HG02763 (cell line): ENCODE data around the gene BICDL2.
A peak's percentile ranks its signal among the peaks of the same experiment; 100 is the strongest.

Source experiments
- ATAC-seq: cut with Tn5 transposase; IDR thresholded peaks from one replicate; pipeline ENCODE4 v1.9.1; 2021; ENCODE audit warnings: mild to moderate bottlenecking, moderate library complexity; ENCODE audit not compliant: unreplicated experiment

BICDL2 gene

DNA sequence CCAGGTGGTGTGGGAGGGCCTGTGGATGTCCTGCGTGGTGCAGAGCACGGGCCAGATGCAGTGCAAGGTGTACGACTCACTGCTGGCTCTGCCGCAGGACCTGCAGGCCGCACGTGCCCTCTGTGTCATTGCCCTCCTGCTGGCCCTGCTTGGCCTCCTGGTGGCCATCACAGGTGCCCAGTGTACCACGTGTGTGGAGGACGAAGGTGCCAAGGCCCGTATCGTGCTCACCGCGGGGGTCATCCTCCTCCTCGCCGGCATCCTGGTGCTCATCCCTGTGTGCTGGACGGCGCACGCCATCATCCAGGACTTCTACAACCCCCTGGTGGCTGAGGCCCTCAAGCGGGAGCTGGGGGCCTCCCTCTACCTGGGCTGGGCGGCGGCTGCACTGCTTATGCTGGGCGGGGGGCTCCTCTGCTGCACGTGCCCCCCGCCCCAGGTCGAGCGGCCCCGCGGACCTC lies 23.2 kb downstream of the BICDL2 start:
- ATAC-seq = no peak

DNA sequence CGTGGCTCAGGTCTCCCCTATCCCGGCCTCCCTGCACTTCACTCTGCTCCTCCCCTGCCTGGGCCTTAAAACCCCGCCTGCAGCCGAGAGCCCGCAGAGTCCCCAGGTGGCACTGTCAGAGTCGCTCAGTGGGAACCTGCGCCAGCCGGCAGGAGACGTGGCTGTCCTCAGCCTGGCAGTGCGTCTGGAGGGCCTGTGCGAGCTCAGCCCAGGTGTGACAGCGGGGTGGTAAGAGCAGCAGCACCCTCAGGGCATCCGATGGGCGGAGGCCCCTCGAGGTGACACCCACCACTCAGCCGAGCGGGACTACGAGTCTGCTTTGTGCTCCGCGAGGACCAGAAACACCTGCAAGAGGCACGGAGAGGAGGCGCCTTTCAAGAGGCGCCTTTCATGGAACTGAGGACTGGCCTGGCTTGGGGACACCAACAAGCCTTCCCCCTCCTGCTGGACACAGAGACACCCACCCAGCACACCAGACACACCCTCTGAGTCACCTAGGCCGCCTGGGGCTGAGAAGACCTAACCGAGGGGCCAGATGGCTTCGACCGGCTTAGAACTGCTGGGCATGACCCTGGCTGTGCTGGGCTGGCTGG lies 23.8 kb downstream of the BICDL2 start, which contains the start of gene CLDN9:
CLDN9 (plus strand) TSS at position 96 of the 593 bp plus-strand sequence; CDS start at position 536, 440 bp downstream.
- ATAC-seq = no peak

DNA sequence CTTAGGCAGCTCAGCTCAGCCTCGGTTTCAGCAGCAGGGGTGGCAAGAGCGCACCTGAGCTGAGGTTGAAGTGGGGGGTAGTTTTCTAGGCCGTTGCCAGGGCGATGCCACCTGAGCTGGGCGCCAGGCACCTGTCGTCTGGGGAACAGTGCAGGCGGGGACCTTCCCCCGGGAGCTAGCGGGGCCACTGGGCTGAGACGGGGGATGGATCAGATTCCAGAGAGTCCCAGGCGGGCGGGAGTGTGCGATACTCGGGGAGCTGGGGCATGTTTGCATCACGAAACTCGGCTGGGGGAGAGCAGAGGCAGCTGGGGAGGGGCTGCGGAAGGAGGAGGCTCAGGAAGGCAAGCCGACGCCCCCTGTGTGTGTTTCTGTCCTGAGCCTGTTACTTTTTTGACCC lies 24.5 kb downstream of the BICDL2 start:
- no peak for ATAC-seq

DNA sequence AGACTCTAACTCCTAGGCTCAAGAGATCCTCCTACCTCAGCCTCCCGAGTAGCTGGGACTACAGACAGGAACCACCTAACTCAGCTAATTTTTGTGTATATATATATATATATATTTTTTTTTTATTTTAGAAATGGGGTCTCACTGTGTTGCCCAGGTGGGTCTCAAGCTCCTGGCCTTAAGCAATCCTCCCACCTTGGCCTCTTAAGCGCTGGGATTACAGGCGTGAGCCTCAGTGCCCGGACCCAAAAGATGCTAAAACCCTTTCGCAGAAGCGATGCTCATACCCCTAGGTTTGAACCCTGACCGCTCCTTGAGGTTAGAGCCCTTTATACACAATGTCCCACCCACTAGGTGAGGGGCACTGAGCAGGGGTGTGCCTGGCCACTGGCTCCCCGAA lies 26.2 kb downstream of the BICDL2 start:
- ATAC-seq = no peak

DNA sequence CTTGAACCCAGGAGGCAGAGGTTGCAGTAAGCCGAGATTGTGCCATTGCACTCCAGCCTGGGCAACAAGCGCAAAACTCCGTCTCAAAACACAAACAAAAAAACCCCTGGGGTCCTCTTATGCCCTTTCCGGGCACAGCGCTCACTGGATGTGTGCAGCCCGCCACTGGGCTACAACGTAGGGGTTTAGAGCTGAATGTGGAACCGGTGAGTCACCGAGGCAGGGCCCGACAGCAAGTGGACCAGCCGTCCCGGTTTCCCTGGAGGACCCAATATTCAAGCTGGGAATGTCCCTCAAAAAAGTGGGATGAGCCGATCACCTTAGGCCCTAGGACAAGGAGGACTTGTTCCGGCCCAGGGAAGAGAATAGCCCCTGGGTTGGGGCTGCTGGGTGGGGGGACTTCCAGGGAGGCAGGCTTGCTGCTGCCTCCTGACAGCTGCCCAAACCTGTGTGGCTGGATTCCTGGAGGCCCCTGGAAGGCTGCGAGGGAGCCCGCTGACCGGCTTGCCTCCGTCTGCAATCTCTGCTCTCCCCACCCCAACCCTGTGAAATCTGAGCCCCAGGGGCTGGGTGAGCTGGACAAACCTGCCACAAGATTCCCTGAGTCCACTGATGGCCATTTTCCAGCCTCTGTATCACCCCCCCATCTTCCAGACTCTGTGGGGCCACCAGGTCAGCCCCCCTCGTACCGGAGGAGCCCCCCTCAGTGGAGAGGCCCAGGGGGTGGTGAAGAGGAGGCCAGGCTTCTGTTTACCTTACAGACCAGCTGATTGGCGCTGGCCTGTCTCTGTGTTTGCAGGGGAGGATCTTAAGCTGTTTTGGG lies 27.0 kb downstream of the BICDL2 start:
- no peak for ATAC-seq

DNA sequence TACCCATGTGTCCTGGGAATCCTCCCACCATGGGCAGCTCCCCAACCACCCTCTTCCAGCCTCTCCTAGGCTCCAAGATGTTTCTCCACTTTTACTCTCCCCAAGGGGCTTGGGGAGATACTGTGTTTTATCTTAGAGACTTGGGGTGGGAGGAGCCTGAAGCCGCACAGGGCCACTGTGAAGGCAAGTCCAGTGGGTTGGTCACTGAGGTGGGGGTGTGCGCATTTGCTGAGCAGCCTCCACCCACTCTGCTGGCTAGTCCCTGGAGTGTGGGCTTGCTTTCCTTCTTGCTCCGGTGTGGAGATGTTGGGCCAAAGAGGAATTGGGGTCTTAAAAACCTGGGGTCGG lies 28.1 kb downstream of the BICDL2 start:
- ATAC-seq = no peak

DNA sequence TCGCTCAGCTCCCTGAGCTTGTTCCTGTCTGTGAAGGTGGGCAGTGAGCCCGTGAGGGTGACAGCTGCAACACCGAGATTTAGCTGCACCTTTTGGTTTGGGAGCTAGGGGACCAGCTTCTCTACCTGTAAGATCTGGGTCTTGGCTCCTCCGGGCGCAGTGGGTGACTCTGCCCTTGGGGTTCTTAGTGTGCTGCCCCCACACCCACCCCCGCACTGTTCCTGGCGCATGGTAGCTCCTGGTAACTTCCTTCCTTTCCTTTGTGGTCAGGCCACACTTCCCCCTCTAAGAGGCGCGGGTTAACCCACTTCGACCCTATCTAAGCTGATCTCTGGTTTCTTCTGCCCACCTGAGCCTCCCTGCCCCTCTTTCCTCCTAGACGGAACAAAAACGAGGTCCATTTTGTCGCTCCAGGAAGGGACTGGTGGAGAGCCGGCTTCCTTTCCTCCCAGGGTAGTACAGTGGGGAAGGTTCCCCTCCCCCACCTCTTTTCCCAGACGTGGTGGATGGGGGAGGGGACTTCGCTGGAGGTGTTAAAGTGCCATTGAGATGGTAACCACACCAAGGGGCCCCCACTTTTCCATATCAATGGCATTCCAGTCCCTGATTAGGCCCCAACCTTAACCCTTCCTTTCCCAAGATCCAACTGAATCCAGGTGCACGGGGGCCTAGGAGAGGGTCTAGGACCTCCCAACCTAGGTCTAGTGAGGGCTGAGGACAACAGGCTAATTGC lies 28.6 kb downstream of the BICDL2 start:
- ATAC-seq = no peak

DNA sequence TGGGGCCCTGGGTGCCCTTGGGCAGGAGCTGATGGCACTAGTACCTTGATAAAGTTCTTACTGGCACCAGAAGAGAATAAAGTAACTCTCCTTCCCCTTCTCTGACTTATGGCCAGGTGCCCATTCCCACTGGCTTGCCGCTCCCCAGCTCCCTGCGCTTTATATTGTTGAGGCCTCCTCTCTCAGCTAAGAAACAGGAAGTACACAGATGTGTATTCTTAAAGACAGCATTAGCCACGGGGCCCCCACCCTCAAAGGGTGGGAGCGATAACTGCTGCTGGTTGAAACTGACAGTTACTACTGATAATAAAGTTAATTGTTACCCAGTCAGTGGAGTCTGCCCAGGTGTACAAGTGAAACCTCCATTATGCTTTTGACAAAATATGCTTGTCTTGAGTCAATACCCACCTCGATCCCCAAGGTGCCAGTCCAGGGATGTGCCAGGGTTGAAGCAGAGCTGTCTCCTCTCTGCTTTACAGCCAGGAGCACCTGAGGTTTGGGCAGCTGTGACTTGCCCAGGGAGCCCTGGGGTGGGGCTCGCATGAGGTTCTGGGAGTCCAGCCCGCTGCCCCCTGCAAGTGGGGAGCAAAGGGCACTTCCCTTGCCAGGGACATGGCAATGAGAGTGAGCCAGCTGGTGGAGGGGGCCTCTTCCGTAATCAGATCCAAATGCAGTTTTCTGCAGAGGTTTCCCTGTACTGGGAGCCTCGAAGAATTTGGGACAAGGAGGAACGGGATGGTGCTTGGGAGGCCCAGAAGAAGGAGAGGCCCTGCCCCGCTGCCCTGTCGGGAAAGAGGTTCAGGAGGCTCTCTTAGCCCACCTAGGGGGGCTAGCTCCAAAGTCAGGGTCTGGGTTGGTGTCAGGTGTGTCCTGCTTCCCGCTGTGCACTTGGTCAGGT lies 29.4 kb downstream of the BICDL2 start:
- no peak for ATAC-seq

DNA sequence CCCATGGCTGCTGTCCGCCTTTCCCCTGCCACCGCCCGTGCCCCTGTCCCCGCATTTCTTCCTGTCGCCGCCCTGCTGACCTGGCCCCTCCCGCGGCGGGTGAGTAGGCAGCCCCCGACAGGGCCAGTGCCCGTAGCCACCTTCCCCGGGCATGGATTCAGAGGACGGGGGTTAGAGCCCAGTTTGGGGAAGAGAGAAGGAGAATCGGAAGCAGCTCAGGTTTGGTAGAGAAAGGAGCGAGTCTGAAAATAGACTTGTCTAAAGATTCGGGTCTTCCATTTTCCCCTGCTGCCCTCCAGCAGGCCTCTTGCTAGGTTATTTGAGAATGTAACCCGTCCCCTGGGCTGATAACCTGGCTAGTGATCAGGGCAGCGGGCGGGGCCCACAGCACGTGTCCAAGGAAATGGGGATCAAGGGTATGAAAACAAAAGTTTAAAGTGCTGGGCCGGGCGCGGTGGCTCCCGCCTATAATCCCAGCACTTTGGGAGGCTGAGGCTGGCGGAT lies 31.9 kb downstream of the BICDL2 start:
- ATAC-seq = no peak

DNA sequence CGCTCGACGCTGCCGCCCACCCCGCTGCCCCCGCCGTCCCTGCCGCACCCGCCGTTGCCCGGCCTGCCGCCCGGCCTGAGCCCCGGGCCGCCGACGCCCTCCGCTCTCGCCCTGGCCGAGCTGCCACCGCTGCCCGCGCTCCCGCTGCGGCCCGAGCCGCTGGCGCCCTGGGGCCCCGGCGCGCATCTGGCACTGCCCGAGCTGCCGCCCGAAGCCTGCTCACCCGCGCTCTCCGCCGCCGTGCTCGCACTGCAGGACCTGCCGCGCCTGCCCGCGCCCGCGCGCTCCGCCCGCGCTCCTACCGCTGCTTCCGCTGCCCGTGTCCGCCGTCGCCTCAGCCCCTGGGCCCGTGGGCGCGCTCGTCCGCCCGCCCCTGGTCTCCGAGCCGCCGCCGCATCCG lies 32.4 kb downstream of the BICDL2 start:
- ATAC-seq = peak; percentile 18

DNA sequence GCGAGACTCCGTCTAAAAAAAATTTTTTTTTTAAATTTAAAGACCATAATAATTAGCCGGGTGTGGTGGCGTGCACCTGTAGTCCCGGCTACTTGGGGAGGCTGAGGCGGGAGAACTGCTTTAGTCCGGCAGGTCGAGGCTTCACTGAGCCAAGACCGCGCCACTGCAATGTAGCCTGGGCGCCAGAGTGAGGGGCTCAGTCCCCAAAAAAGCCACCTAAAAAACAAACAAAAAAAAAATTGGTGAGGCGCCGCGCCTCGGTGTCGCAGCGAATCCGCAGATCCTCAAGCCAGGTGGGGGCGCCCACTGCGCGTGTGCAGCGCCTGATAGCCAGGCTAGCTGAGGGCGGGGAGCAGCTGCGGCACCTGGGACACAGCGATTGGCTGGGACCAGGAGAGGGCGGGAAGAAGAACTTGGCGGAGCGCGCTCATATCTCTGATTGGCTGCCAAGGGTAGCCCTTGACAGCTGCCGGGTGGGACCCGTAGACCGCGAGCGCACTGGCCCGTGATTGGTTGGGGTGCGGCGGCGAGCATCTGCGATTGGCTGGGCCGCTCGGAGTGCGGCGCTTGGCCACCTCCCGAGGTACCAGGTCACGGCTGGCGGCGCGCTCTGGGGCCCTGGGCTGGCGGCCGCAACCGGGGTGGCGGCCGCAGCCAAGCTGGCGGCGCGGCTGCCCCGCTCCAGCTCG lies 33.0 kb downstream of the BICDL2 start:
- peak; percentile 94 for ATAC-seq

DNA sequence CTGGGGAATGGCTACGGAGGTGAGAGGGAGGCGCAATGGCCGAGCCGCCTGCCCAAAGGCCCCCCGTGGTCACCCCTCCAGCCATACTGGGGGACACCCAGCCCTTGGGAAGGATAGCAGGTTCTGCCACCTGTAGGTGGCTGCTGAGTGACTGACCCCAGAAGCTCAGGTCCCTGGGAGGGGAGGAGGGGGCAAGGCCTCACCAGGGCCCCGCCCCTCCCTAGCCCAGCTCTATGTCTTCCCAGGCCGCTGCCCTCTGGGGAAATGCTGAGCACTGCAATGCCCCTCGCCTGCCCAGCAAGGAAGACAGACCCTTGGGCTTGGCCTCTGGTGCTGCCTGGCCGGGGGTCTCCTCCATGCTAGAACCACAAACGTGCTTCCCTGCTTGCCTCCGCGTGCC lies 35.4 kb downstream of the BICDL2 start:
- ATAC-seq = no peak

DNA sequence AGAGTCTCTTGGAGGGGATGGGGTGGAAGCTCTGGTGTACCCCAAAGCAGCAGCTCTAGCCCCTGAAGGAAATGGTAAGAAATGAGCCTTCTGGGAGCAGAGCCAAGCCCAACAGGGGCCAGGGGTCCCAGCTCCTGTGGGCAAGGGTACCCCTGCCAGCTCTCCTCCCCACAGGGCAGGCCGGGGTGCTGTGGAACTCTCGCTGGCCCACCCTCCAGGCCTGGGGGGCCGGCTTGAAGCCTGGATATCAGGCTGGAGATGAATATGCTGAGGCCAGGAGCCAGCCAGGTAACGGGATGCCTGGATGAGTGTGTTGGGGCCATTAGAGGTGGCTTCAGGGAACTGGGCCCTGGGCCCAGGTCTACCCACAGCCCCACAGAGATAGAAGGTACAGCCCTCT lies 36.2 kb downstream of the BICDL2 start:
- no peak for ATAC-seq

DNA sequence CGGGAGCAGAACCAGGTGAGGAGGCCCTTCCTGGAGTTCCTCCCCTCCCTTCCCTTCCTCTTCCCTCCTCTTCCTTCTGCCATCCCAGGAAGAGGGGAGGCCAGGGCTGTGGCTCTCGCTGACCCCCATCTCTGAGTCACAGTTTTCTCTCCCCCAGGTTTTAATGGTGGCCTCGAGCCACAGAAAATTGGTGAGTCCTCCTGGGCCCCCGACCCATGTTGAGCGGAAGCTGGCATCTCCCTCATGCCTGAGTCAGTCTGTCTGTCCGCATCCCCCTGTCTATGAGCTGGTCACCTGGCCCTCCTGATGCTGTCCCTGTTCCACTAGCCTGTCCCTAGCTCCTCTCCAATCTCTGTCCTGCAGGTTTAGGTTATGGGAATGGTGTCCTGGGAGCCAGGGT lies 36.8 kb downstream of the BICDL2 start:
- no peak for ATAC-seq

DNA sequence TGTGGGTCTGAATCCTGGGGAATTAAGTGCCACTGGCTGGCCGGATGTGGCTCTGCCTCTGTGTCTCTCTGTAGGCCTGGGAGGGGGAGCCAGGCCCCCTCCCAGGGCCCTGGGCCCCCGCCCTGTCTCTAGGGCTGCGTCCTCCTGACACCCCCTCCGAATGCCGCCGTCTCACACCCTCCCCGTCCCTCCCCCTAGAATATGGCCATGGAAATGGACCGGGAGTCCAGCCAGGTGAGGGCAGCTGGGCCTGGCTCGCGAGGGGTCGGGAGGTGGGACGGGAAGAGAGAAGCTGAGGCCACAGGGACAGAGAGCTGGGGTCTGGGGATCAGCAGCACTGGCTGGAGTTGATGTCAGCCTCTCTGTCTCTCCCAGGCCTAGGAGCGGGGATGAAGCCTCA lies 40.4 kb downstream of the BICDL2 start:
- no peak for ATAC-seq

DNA sequence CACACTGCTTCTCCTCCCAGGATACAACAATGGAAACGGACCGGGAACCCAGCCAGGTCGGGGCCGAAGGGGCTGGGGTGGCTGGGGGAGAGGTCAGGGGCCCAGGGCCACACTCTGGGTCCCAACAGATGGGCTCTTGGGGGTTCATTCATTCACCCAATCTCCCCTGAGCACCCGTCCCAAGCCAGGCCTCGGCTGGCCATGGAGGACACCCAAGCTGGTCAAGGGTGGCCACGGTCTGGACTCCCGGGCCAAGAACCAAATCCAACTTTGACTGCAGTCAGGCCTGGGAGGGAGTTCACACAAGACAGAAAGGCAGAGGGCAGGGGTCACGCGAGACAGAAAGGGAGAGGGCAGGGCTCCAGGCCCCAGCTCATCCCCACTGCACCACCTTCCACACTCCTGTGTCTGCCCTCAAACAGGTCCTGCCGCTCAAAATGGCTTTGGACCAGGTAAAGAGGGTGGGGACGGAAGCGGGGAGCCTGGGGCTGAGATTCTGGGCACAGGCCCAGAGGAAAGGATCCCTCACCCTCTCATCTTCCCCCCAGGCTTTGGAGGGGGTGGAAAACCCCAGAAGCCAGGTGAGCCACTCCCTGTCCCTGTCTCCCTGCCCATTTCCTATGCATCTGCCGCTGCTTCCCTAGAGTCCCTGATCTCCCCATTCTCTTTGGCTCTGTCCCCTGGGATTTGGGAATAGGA lies 44.2 kb downstream of the BICDL2 start:
- ATAC-seq = no peak

DNA sequence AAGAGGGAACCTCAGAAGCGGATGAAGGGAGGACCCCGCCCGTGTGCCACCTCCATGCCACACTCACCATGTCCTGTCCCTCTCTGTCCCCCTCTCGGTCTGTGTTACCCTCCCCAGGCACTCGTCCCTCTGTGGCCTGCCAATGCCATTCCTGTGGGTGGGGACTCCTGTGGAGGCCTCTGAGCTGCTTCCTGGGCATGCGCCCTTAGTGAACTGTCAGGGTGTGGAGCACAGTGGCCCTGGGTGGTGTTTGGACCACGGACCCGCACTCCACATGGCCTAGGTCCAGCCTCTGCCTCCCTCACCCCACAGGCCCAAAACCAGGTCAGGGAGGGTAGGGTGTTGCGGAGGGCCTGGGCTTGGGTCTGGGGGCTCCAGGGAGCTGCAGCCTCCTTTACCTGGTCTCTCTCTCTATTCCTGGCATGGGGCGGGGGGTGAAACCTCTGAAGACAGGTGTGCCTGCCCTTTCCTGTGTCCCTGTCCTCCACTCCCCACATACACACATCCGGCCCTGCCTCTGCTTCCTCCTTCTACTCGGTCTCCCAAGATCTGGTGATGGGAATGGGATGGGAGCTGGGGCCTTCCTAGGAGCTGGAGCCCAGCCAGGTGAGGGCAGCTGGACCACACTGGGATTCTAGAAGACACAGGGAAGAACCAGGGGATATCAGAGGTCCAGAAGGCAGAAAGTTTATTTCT lies 45.0 kb downstream of the BICDL2 start:
- no peak for ATAC-seq

DNA sequence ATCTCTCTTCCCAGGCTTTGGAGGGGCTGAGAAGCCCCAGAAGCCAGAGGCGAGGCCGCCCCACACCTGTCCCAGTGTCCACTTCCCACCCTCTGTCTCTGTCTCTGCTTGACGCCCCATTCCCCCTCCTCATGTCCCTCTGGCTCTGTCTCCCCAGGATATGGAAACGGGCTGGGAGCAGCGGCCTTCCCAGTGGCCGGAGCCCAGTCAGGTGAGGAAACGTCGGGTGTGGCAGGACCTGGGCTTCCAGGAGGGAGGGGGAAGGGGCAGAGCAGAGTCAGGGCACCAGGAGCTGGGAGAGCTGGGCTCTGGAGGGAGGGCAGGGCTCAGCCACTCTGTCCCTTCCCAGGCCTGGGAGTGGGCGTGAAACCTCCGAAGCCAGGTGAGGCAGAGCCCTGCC lies 45.9 kb downstream of the BICDL2 start:
- ATAC-seq = no peak

DNA sequence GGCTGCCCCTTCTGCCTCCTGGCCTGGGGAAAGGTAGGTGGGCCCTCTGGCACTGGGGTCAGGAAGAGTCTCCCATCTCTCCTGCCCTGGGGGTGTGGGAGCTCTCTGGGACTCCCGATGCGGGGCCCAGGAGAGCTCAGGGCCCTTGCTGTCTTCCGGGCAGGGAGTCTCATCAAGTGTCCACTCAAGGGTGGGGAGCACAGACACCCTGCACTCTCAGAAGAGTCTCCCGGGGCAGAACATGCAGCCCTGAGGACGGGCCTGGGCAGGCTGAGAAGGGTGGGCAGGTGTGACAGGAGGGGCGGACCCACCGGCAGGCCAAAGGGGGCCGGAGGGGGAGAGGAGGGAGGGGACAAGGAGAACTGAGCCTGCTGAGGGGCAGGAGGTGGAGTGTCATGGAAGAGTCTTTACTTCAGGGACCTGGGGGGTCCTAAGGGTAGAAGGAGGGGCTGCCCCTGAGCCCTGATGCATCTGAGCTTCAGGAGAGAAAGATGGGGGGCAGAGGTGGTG lies 48.1 kb downstream of the BICDL2 start:
- ATAC-seq = no peak
